ENCODE results near the gene INO80C.
"Not testable (repeated sequence)": the region's sequence is repeated elsewhere in the genome, so short reads cannot be mapped to it uniquely, and the experiment has no call there.

The INO80C gene

DNA sequence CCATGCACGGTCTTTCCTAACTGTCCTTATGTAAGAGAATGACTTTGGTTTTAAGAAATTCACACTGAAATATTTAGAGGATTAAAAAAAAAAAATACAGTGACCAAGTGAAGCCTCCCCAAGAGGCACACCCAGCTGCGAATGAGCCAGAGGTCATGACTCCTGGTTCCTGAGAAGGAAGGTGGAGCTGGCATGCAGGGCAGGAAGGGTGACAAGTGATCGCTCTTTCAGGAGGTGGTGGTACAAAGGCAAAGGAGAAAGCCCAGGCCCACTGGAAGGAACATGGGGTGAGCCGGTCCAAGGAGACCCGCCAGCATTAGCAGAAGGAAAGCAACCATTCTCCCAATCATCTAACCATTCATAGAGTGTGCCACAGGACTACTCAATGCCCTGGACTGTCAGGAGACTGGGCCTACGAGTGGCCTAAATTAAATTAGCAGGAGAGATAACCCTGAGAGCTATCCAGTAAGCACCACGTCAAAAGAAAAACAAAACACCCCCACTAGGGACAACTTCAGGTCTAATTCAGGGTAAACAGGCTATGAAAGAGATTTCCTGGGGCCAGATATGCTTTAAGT, 7.8 kb downstream of the INO80C start:
- Histone ChIP-seq H3K4me3 (no peak overlapping the region), H3K27ac (no peak overlapping the region)
- DNase-seq (ENCODE audit: low spot score), result no peak
- TF ChIP-seq, protein P1, sequence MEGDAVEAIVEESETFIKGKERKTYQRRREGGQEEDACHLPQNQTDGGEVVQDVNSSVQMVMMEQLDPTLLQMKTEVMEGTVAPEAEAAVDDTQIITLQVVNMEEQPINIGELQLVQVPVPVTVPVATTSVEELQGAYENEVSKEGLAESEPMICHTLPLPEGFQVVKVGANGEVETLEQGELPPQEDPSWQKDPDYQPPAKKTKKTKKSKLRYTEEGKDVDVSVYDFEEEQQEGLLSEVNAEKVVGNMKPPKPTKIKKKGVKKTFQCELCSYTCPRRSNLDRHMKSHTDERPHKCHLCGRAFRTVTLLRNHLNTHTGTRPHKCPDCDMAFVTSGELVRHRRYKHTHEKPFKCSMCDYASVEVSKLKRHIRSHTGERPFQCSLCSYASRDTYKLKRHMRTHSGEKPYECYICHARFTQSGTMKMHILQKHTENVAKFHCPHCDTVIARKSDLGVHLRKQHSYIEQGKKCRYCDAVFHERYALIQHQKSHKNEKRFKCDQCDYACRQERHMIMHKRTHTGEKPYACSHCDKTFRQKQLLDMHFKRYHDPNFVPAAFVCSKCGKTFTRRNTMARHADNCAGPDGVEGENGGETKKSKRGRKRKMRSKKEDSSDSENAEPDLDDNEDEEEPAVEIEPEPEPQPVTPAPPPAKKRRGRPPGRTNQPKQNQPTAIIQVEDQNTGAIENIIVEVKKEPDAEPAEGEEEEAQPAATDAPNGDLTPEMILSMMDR (IDR thresholded peaks at IDR 0.05), result no peak

- DNase-seq (ENCODE audit: low spot score); H3K27ac ChIP-seq; H3K4me3 ChIP-seq: not testable (repeated sequence)
Observed at GRCh38 chr18:35489281-35489680, 8.5 kb downstream of the INO80C start.

- not testable (repeated sequence) for DNase-seq (ENCODE audit: low spot score); H3K27ac ChIP-seq; H3K4me3 ChIP-seq
Observed at GRCh38 chr18:35488396-35488795, 9.4 kb downstream of the INO80C start.

DNA sequence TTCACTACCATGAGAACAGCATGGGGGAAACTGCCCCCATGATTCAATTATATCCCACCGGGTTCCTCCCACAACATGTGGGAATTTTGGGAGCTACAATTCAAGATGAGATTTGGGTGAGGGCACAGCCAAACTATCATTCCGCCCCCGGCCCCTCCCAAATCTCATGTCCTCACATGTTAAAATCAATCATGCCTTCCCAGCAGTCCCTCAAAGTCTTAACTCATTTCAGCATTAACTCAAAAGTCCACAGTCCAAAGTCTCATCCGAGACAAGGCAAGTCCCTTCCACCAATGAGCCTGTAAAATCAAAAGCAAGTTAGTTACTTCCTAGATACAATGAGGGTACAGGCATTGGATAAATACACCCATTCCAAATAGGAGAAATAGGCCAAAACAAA, 10.2 kb downstream of the INO80C start:
- not testable (repeated sequence) for DNase-seq (ENCODE audit: low spot score); H3K4me3 ChIP-seq; H3K27ac ChIP-seq

- TF ChIP-seq, protein P1 (IDR thresholded peaks at IDR 0.05), result no peak
- Histone ChIP-seq H3K4me3 (no peak overlapping the region), H3K27ac (no peak overlapping the region)
- no peak for DNase-seq (ENCODE audit: low spot score)
Observed at GRCh38 chr18:35485852-35486251, 11.9 kb downstream of the INO80C start.

- TF ChIP-seq, protein P1 (IDR thresholded peaks at IDR 0.05), result no peak
- Histone ChIP-seq H3K27ac (no peak overlapping the region), H3K4me3 (no peak overlapping the region)
- no peak for DNase-seq (ENCODE audit: low spot score)
Observed at GRCh38 chr18:35484034-35484433, 13.7 kb downstream of the INO80C start.

DNA sequence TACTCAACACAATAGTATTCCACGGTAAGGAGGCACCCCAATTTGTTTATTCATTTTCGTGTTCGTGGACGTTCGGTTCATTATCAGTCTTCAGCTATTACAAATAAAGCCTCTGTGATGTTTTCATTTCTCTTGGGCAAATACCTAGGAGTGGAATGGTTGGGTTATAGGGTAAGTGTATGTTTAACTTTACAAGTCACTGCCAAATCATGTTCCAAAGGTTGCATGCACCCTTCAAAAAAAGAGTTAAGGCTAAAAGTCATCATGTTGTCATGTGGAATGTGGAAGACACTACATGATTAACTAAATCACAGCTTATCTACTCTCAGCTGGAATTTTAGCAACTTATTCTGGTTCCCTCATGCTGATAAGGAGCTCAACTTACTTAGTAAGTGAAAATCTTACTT, 15.8 kb downstream of the INO80C start:
- no peak overlapping the region for H3K27ac ChIP-seq
- no peak for DNase-seq (ENCODE audit: low spot score)
- no peak overlapping the region for H3K4me3 ChIP-seq
- TF ChIP-seq, protein P1 (IDR thresholded peaks at IDR 0.05), result no peak

DNA sequence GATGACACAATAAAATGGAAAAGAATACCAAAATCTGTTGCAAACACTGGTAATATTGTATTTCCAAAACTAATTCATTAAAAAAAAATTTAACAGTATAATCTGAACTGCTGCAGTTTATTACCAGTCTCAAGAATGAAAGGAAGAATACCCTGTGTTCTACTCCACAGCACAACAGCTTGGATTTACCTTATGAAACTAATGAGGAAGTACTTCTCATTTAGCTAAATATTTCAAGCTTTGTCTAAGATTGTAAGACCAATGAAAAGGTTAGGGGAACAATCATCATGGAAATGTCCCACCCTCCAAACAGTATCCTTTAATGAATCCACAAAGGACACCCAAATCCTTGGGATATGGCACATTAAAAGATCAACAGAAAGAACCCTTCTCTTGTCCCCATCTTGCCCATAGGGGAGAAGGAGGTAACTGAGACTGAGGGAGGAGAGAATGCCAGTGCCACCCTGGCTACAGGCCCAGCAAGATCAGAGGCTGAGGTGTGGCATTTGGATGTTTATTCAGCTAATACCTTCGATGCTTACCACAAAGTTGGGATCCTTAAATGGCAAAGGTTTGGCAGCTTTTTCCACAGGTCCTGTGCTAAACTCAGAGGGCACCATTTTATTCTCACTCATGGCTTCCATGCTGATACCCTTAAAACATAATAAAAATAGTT, 17.7 kb downstream of the INO80C start:
- Histone ChIP-seq H3K4me3 (no peak overlapping the region), H3K27ac (peak overlapping the region in 1 of 2 donors; percentile 40)
- TF ChIP-seq, protein P1 (IDR thresholded peaks at IDR 0.05), result no peak
- no peak for DNase-seq (ENCODE audit: low spot score)
